ENCODE measurements around the gene FOXC1. TPM values are rescaled to one million over a fixed set of nuclear protein-coding genes. Genes with fewer than 3 reads are reported as not detected.

Gene FOXC1
- polyA plus RNA-seq, 1 experiment, result 7.8 TPM

DNA sequence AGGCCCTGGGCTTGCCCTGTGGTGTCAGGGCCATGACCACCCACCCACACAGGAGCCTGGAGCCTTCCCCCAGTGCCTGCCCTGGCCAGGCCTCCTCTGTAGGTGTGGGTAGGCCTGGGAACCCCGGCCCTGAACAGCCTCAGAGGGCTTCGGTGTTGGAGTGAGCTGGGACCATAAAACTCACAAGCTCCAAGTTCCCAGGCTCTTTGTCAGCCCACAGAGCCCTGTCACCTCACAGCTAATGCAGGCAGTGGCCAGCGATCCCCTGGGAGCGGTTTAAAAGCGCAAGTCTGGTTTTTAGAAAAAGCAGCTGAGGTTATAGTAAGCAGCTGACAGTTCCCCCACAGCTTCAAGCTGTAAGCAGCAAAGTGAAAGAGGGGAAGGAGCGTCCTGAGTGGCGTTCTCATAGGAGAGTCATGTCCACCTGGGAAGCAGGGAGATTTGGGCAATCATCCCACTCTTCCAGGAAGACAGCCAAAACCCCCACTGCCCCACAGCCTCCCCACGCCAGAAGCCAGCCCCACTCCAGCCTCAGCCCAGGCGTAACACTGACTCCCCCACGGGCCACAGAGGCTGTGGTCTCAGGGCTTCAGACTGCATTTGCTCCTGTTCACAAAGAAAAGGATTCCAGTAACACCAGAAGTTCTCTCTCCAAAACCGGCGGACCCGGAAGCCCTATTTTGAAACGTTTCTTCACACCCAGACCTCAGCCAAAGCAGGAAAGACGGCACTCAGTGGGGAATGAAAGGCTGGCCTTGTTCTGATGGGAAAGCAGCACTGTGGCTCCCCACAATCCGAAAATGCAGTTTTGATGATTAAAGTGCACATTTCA, 34.3 kb upstream of the FOXC1 start:
- Histone ChIP-seq H3K4me3 (ENCODE audit: low read depth, low read length) (no peak overlapping the region), H3K36me3 (ENCODE audit: control insufficient read depth, insufficient read depth, low read length) (no peaks in the 10 kb centered on the region), H3K27me3 (ENCODE audit: control insufficient read depth, insufficient read depth, low read length) (no peaks in the 10 kb centered on the region; the same call in 1 of the 2 replicates)
- CTCF ChIA-PET, result interaction anchor here (0.9 to 3.5 kb wide), 4 partner anchors 14 to 874 kb away, joined by 3 to 10 read pairs (median 4); no protein-coding TSS in a partner anchor
- TF ChIP-seq, protein P1, sequence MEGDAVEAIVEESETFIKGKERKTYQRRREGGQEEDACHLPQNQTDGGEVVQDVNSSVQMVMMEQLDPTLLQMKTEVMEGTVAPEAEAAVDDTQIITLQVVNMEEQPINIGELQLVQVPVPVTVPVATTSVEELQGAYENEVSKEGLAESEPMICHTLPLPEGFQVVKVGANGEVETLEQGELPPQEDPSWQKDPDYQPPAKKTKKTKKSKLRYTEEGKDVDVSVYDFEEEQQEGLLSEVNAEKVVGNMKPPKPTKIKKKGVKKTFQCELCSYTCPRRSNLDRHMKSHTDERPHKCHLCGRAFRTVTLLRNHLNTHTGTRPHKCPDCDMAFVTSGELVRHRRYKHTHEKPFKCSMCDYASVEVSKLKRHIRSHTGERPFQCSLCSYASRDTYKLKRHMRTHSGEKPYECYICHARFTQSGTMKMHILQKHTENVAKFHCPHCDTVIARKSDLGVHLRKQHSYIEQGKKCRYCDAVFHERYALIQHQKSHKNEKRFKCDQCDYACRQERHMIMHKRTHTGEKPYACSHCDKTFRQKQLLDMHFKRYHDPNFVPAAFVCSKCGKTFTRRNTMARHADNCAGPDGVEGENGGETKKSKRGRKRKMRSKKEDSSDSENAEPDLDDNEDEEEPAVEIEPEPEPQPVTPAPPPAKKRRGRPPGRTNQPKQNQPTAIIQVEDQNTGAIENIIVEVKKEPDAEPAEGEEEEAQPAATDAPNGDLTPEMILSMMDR (IDR thresholded peaks at IDR 0.05; ENCODE audit: insufficient read depth, low read depth, low read length), result no peak
- no peak for DNase-seq (ENCODE audit: low read depth)
- POLR2A ChIA-PET, result no interaction called here

GRCh38 chr6:1576166-1576565, 33.5 kb upstream of the FOXC1 start:
- H3K4me3 ChIP-seq (ENCODE audit: low read depth, low read length), result no peak overlapping the region
- TF ChIP-seq, protein P1 (IDR thresholded peaks at IDR 0.05; ENCODE audit: insufficient read depth, low read depth, low read length), result no peak
- CTCF ChIA-PET, result interaction anchor here (1.0 to 3.5 kb wide), 3 partner anchors 15 to 22 kb away, joined by 3 to 10 read pairs (median 6); no protein-coding TSS in a partner anchor
- no peak for DNase-seq (ENCODE audit: low read depth)
- H3K36me3 ChIP-seq (ENCODE audit: control insufficient read depth, insufficient read depth, low read length), result no peaks in the 10 kb centered on the region
- no peaks in the 10 kb centered on the region; the same call in 1 of the 2 replicates for H3K27me3 ChIP-seq (ENCODE audit: control insufficient read depth, insufficient read depth, low read length)
- POLR2A ChIA-PET, result no interaction called here

GRCh38 chr6:1576711-1577110, 33.0 kb upstream of the FOXC1 start:
- POLR2A ChIA-PET, result no interaction called here
- CTCF ChIA-PET, result interaction anchor here (0.5 to 3.5 kb wide), 3 partner anchors 16 to 93 kb away, joined by 3 to 10 read pairs (median 4); no protein-coding TSS in a partner anchor
- TF ChIP-seq, protein P1 (IDR thresholded peaks at IDR 0.05; ENCODE audit: insufficient read depth, low read depth, low read length), result no peak

DNA sequence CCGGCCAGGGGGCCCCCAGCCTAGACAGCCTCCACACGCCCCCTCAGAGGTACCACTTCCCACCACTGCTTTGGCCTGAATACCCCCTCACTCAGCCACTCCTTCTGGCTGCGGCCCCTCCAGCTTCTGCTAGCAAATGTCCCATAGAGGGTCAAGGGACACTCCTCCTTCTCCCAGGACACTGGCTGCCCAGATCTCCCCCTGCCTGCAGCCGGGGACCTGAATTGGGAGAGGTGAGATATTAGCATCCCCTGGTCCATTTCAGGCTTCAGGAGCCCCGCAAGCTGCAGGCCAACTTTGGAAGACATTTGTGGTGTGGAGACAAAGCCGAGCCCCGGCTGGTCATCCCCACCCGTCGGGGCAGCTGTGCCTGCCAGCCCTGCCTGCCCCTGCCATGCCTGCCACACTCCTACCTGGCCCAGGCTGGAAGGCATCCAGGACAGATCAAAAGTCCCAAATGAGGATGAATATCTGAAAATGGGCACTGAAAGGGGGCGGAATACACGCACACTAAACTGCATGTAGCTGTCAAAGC, 32.5 kb upstream of the FOXC1 start:
- ChIA-PET POLR2A (no interaction called here), CTCF (interaction anchor here (0.5 to 3.5 kb wide), 4 partner anchors 15 to 93 kb away, joined by 3 to 10 read pairs (median 4); no protein-coding TSS in a partner anchor)
- H3K27me3 ChIP-seq (ENCODE audit: control insufficient read depth, insufficient read depth, low read length), result no peaks in the 10 kb centered on the region
- no peak for DNase-seq (ENCODE audit: low read depth)
- H3K4me3 ChIP-seq (ENCODE audit: low read depth, low read length), result no peak overlapping the region
- H3K36me3 ChIP-seq (ENCODE audit: control insufficient read depth, insufficient read depth, low read length), result no peaks in the 10 kb centered on the region
- TF ChIP-seq, protein P1 (IDR thresholded peaks at IDR 0.05; ENCODE audit: insufficient read depth, low read depth, low read length), result no peak

More at GRCh38 chr6:1576711-1577110, 33.0 kb upstream of the FOXC1 start:
- Histone ChIP-seq H3K27me3 (ENCODE audit: control insufficient read depth, insufficient read depth, low read length) (no peaks in the 10 kb centered on the region), H3K4me3 (ENCODE audit: low read depth, low read length) (no peak overlapping the region), H3K36me3 (ENCODE audit: control insufficient read depth, insufficient read depth, low read length) (no peaks in the 10 kb centered on the region)
- no peak for DNase-seq (ENCODE audit: low read depth)
